HL-60 (cell line): ENCODE measurements around the gene CLNK.

Experiments used
- DNase-seq, 2 experiments: peaks; one replicate each; pipeline ENCODE4 v3.0.0-alpha.2; 2010 to 2020; ENCODE audit warnings: low read depth in 1 of 2, low spot score in 1 of 2
- H3K27ac ChIP-seq: fragments of 250-450 bp; sonication (Bioruptor Pico); replicated peaks from 2 replicates; pipeline ENCODE4 v1.5.1; 2020; ENCODE audit warnings: mild to moderate bottlenecking, moderate library complexity
- H3K27me3 ChIP-seq: fragments of 250-450 bp; sonication (Bioruptor Pico); 2 replicates; pipeline ENCODE4 v1.5.1; 2021; ENCODE audit warnings: mild to moderate bottlenecking, moderate library complexity; ENCODE audit not compliant: insufficient read depth, poor library complexity, severe bottlenecking
- H3K4me3 ChIP-seq: replicated peaks from 2 replicates; pipeline ENCODE4 v1.5.1; 2011; ENCODE audit warnings: mild to moderate bottlenecking, control low read depth, low read length; ENCODE audit not compliant: insufficient read depth
- GABPA ChIP-seq: IDR thresholded peaks from 2 replicates; pipeline ENCODE4 v1.6.1; 2012; ENCODE audit warnings: low read depth
- POLR2AphosphoS5 ChIP-seq: IDR thresholded peaks from 2 replicates; pipeline ENCODE4 v1.6.1; 2012; ENCODE audit warnings: low read depth
- SPI1 ChIP-seq: IDR thresholded peaks from 2 replicates; pipeline ENCODE4 v1.6.1; 2012; ENCODE audit warnings: low read depth, mild to moderate bottlenecking, borderline replicate concordance
- TF ChIP-seq, protein P1 (sequence below): IDR thresholded peaks from one replicate; pipeline ENCODE4 v1.5.1; 2011; ENCODE audit warnings: low read length, control low read depth, inconsistent platforms; ENCODE audit not compliant: insufficient read depth
- TF ChIP-seq, protein P2 (sequence below): IDR thresholded peaks from 2 replicates; pipeline ENCODE4 v1.6.1; 2012; ENCODE audit warnings: low read depth; ENCODE audit not compliant: insufficient replicate concordance

CLNK gene

DNA sequence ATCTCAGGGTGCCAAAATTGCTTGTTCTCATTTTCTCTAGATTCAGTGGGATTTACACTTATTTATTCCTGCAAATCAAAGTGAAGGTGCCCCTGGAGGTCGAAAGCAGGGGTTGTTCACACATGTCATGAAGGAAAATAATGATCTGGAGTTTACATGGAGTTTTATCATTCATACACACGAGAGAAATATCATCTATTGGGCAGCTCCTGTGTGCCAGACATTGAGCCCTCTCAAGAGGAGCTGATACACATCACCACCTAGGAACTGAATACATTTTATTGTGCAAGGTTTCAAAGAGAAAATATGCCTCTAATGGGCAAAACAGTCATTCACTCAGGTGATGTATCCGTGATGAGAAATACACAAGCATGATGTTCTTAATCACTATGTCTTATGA is 23.5 kb downstream of the CLNK start:
- no peak overlapping the region for H3K27ac ChIP-seq
- no peak overlapping the region for H3K4me3 ChIP-seq
- no peak for DNase-seq
- TF ChIP-seq SPI1 (no peak), GABPA (no peak)
- TF ChIP-seq, protein P1, sequence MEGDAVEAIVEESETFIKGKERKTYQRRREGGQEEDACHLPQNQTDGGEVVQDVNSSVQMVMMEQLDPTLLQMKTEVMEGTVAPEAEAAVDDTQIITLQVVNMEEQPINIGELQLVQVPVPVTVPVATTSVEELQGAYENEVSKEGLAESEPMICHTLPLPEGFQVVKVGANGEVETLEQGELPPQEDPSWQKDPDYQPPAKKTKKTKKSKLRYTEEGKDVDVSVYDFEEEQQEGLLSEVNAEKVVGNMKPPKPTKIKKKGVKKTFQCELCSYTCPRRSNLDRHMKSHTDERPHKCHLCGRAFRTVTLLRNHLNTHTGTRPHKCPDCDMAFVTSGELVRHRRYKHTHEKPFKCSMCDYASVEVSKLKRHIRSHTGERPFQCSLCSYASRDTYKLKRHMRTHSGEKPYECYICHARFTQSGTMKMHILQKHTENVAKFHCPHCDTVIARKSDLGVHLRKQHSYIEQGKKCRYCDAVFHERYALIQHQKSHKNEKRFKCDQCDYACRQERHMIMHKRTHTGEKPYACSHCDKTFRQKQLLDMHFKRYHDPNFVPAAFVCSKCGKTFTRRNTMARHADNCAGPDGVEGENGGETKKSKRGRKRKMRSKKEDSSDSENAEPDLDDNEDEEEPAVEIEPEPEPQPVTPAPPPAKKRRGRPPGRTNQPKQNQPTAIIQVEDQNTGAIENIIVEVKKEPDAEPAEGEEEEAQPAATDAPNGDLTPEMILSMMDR, result no peak
- TF ChIP-seq, protein P2, sequence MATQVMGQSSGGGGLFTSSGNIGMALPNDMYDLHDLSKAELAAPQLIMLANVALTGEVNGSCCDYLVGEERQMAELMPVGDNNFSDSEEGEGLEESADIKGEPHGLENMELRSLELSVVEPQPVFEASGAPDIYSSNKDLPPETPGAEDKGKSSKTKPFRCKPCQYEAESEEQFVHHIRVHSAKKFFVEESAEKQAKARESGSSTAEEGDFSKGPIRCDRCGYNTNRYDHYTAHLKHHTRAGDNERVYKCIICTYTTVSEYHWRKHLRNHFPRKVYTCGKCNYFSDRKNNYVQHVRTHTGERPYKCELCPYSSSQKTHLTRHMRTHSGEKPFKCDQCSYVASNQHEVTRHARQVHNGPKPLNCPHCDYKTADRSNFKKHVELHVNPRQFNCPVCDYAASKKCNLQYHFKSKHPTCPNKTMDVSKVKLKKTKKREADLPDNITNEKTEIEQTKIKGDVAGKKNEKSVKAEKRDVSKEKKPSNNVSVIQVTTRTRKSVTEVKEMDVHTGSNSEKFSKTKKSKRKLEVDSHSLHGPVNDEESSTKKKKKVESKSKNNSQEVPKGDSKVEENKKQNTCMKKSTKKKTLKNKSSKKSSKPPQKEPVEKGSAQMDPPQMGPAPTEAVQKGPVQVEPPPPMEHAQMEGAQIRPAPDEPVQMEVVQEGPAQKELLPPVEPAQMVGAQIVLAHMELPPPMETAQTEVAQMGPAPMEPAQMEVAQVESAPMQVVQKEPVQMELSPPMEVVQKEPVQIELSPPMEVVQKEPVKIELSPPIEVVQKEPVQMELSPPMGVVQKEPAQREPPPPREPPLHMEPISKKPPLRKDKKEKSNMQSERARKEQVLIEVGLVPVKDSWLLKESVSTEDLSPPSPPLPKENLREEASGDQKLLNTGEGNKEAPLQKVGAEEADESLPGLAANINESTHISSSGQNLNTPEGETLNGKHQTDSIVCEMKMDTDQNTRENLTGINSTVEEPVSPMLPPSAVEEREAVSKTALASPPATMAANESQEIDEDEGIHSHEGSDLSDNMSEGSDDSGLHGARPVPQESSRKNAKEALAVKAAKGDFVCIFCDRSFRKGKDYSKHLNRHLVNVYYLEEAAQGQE, result no peak
- H3K27me3 ChIP-seq, result no peaks in the 10 kb centered on the region

DNA sequence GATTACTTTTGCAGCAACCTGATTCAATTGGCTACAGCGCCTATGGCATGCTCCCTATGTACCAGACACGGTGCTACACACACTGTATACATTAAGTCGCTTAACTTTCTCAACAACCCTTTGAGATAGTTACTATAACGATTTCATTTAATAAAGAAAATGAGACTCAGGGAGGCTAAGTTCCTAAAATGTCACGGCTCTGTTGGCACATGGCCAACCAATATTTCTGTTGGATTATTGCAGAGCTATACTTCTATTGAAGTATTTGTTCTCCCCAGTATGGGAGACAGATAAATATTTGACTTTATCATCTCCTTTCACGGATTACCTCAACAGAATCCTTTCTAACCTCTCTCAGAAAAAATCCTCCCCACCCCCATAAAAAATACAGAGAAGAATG is 25.3 kb downstream of the CLNK start:
- H3K27ac ChIP-seq, result no peak overlapping the region
- H3K4me3 ChIP-seq, result no peak overlapping the region
- H3K27me3 ChIP-seq, result no peaks in the 10 kb centered on the region
- no peak for TF ChIP-seq SPI1
- TF ChIP-seq, protein P2, result no peak
- TF ChIP-seq, protein P1, result no peak
- TF ChIP-seq GABPA, result no peak
- TF ChIP-seq POLR2AphosphoS5, result no peak
- no peak for DNase-seq

DNA sequence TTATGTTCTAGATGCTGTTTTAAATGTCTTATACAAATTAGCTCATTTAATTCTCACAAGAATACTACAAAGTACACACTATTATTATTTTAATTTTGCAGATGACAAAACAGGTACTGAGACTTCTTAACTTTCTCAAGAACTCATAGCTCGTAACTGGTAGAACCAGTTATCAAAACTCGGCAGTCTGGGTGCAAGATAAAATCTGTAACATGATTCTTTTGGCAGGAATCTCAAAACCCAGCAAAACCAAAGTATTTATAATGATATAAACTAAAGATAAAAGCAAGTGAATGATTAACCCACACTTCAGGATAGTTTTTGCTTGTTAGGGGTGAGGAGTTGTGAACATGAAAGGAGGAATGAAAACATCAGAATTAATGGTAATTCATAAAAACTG is 27.6 kb downstream of the CLNK start:
- DNase-seq, result no peak
- no peak for TF ChIP-seq GABPA
- no peak for TF ChIP-seq SPI1
- no peak for TF ChIP-seq POLR2AphosphoS5
- TF ChIP-seq, protein P2, result no peak
- TF ChIP-seq, protein P1, result no peak
- Histone ChIP-seq H3K27ac (no peak overlapping the region), H3K4me3 (no peak overlapping the region), H3K27me3 (no peaks in the 10 kb centered on the region)
